ENCODE results near the gene MALAT1.
A peak's percentile ranks its signal among the peaks of the same experiment; 100 is the strongest.
"Not testable (repeated sequence)": the region's sequence is repeated elsewhere in the genome, so short reads cannot be mapped to it uniquely, and the experiment has no call there.

Gene MALAT1

GRCh38 chr11:65498977-65499712 is at the start of gene MALAT1:
Gene MALAT1 (plus strand): TSS chr11:65499045.
- peak; percentile 91 for DNase-seq (ENCODE audit: low read depth)

DNA sequence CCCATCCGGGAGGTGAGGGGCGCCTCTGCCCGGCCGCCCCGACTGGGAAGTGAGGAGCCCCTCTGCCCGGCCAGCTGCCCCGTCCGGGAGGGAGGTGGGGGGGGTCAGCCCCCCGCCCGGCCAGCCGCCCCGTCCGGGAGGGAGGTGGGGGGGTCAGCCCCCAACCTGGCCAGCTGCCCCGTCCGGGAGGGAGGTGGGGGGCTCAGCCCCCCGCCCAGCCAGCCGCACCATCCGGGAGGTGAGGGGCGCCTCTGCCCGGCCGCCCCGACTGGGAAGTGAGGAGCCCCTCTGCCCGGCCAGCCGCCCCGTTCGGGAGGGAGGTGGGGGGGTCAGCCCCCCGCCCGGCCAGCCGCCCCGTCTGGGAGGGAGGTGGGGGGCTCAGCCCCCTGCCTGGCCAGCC is 47.5 kb upstream of the MALAT1 start:
- DNase-seq (ENCODE audit: low read depth), result not testable (repeated sequence)

GRCh38 chr11:65452259-65452658 is 46.6 kb upstream of the MALAT1 start:
- not testable (repeated sequence) for DNase-seq (ENCODE audit: low read depth)

GRCh38 chr11:65452806-65453490 is 45.9 kb upstream of the MALAT1 start:
- DNase-seq (ENCODE audit: low read depth), result peak; percentile 78

- DNase-seq (ENCODE audit: low read depth), result no peak
Measured at GRCh38 chr11:65454311-65454695, 44.5 kb upstream of the MALAT1 start.

DNA sequence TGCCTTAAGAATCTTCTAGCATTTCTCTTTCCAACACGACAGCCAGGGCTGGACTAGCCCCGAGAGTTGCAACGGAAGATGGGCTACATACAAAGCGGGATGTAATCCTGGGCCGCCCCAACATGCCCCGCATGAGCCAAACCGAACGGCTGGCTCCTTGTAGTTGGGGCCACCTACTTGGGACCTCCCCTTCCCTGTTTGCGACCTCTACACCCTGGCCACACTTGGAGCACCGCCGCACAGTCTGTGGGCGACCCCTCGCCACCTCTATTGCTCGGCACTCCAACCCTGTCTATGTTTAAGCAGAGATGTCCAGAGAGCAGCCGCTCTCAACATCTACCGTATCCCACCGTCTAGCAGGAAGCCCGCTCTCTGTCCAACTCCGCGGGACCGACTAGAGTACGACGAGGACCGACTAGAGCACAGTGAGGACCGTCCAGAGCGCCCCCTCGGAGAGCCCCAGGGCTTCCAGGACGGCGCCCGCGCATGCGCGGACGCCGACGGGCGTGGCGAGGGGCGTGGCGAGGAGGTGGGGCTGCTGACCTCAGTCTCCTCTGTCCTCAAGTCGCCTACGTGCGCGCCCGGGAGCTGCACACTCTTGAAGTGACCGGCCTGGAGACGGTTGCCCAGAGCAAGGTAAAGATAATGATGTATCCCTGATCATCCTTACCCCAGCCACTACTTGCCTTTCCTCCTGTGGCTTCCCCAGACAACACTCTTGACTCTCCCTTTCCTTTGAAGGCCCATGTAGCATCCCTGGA is 44.0 kb upstream of the MALAT1 start:
- DNase-seq (ENCODE audit: low read depth), result peak; percentile 76

DNA sequence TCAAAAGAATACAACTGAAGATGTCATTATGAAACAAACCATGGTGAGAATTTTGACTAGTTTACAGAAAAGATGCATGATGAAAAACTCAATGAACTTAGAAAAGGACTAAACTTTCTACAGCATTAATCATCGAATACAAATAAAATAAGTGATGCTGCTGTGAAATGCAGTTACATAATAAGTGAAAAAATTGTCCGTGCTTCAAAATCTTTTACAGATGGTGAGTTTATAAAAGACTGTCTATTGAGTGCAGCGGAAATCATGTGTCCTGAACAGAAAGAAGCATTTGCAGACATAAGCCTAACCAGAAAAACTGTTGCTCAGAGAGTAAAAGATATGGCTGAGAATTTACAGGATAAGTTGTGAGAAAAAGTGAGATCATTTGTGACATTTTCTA is 42.4 kb upstream of the MALAT1 start:
- no peak for DNase-seq (ENCODE audit: low read depth)

GRCh38 chr11:65459552-65459951 is 39.3 kb upstream of the MALAT1 start:
- DNase-seq (ENCODE audit: low read depth), result no peak

GRCh38 chr11:65465471-65465870 is 33.4 kb upstream of the MALAT1 start:
- DNase-seq (ENCODE audit: low read depth), result not testable (repeated sequence)

- not testable (repeated sequence) for DNase-seq (ENCODE audit: low read depth)
Measured at GRCh38 chr11:65467306-65467705, 31.5 kb upstream of the MALAT1 start.

GRCh38 chr11:65468874-65469333 is 29.9 kb upstream of the MALAT1 start:
- DNase-seq (ENCODE audit: low read depth), result no peak

GRCh38 chr11:65470433-65471049 is 28.3 kb upstream of the MALAT1 start:
- DNase-seq (ENCODE audit: low read depth), result no peak

DNA sequence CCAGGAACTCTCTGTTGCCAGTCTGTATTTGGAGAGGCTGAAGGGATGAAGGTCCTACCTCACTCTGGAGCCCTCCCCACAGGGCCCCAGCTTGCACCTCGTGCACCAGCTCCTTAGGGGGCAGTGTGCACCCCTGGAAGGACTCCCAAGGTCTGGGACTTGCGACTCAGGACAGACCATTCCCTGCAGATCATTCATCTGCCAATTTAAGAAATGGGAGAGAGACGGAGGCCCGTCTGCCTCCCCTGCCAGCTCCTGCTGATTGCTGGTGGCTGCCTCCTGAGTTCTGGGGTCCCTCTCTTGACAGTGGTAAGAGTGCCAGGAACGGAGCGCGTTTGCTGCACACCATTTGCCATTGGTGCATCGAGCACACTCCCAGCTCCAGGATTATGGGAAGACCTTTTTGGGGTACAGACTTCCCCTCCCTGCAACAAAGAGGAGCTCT is 27.4 kb upstream of the MALAT1 start:
- DNase-seq (ENCODE audit: low read depth), result no peak

DNA sequence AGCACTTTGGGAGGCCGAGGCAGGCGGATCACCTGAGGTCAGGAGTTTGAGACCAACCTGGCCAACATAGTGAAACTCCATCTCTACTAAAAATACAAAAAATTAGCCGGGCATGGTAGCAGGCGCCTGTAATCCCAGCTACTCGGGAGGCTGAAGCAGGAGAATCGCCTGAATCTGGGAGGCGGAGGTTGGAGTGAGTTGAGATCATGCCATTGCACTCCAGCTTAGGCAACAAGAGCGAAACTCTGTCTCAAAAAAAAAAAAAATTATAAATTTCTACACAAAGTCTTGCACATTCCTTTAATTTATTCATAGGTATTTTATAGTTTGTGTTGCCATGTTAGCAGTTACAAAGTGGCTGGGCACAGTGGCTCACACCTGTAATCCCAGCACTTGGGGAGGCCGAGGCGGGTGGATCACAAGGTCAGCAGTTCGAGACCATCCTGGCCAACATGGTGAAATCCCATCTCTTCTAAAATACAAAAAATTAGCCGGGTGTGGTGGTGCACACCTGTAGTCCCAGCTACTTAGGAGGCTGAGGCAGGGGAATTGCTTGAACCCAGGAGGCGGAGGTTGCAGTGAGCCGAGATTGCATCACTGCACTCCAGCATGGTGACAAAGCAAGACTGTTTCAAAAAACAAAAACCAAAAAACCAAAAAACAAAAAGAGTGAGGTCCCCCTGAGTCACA is 26.1 kb upstream of the MALAT1 start:
- DNase-seq (ENCODE audit: low read depth), result not testable (repeated sequence)

GRCh38 chr11:65473278-65473860 is 25.5 kb upstream of the MALAT1 start:
- no peak for DNase-seq (ENCODE audit: low read depth)

- DNase-seq (ENCODE audit: low read depth), result no peak
Measured at GRCh38 chr11:65474864-65475263, 24.0 kb upstream of the MALAT1 start.

- DNase-seq (ENCODE audit: low read depth), result no peak
Measured at GRCh38 chr11:65476632-65477148, 22.2 kb upstream of the MALAT1 start.

DNA sequence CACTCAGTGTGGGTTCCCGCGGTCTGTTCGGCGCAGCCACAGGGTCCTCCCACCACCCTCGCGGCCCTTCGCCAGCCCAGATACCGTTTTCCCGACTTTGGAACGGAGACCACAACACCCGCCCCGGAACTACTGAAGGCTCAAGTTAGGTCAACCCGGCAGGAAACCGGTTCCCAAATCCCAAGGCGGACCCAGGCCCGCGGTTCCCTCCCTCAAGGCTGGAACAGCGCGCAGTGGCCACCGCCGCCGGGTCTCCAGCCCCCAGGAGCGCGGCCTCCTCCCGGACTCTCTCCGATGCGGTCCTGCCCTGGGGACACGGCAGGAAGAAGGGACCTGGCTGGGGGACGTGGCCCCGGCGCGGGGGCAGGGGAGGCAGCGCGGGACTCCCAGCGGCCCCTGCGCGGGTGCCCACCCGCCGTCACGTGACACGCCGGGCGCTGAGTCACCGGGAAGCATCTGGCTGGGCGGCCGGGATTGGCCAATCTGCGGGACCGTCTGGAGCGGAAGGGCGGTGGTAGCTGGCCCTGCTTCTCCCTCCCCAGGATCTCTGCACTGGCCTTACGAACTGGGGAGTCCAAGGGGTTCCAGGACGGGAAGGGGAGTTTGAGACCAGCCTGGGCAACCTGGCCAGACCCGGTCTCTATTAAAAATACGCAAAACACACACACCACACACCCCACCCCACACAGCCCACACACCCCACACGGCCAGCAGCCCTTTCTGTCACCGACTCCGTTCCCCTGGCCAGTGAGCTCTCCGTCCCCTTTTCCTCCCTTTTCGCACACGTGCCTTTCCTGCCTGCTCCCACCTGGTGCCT is 21.5 kb upstream of the MALAT1 start:
- DNase-seq (ENCODE audit: low read depth), result peak; percentile 89

DNA sequence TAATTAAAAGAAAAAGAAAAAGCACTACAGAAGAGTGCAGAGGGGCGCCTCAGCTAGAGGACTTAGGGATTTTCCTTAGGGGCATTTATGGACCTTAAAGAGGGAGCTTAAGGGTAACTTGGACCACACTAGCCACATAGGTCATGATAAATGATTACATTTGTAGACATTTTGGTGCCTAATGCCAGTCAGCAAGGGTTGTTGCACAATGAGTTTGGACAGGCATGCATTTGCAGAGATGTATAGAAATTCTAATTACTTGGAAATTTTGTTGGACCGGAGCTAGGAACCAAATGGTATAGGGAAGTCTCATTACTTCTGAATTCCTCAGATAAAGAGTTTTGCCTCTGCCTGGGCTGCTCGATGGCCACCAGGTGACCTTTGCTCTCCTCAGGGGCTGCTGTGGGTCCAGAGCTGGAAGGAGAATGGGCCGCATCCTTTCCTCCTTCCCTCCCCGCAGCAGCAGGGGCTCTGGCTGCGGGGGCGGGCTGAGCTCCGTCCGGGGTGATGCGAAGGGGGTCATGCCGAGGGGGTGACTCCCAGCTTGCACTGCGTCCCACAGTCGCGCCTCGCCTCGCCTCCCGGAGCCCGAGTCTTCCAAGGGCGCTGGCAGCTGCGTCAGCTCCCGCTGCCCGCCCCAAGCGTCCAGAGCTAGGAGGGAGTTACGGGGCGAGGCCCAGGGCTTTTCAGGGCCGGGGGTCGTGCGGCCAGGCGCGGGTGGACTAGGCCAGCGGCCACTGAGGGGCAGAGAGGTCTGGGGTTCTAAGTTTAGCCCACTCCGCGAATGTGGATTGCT is 20.3 kb upstream of the MALAT1 start:
- DNase-seq (ENCODE audit: low read depth), result no peak
